ENCODE measurements around the gene PEA15.

PEA15 gene

DNA sequence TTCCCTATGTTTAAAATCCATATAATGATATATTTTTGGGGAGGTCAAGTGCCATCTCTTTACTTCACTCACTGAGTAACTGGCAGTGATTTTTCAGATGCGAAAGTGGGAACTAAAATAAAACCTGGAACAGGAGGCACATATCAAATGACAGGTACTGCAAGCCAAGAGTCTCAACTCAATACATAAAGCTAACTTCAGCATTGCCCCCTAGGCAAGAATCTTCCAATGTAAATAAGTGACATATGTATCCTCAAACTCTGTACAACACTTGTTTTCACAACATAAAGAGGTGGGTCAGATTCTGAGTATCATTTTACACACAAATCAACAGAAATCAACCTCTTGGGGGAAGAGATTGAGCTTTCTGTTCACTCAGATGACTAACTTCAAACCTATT is 39.0 kb downstream of the PEA15 start:
- no peak for DNase-seq

DNA sequence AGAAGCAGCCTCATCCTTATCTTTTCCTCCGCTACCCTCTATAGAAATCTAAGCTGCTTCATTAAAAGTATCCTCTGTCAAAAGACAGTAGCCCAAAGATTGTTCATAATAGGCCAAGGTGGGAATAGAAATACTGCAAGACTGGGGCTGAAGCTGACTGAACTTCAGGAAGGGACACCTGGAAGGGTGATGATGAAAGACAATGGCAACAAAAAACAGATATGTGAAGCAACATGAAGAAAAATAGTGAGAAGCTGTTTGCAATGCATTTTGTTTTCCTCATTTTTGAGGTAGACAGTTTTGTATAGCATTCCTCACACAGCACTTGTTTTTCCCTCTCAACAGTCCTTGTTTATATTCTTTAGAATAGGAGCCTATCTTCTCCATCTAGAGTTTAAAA is 40.2 kb downstream of the PEA15 start:
- DNase-seq = no peak

DNA sequence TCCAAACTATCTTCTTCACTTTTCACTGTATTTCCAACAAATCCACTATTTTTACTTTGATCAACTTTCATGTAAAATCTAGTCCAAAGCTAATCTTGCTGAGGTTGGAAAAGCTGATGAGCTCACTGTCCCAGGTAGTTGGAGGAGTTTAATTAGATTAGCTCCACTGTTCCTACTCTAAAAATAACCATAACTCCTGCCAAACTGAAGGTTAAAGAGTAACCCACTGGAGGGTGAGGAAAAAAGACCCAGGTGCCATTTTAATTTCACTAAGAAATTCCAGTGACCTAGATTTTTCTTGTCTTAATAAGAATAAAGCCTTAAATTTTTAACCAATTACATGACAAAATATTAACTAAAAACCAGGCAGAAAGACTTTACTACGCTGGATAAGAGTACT is 41.9 kb downstream of the PEA15 start:
- DNase-seq = no peak

DNA sequence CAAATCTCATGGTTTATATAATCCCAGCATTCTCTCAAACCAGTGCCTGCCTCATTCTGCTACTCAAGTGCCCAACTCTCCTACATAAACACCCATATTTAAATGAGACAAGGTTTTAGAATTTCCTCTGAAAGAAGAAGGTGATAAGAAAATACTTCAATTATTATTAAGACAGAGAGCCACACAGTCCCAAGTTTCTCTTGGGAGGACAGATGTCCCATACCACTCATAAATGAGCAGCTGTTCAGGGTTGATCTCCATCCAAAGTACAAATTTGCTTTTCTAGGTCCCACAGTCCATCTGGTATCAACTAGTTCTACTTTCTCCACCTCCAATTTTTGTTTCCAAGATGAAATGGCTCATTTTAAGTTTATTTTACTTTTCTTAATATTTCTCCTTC is 45.8 kb downstream of the PEA15 start:
- DNase-seq = no peak

DNA sequence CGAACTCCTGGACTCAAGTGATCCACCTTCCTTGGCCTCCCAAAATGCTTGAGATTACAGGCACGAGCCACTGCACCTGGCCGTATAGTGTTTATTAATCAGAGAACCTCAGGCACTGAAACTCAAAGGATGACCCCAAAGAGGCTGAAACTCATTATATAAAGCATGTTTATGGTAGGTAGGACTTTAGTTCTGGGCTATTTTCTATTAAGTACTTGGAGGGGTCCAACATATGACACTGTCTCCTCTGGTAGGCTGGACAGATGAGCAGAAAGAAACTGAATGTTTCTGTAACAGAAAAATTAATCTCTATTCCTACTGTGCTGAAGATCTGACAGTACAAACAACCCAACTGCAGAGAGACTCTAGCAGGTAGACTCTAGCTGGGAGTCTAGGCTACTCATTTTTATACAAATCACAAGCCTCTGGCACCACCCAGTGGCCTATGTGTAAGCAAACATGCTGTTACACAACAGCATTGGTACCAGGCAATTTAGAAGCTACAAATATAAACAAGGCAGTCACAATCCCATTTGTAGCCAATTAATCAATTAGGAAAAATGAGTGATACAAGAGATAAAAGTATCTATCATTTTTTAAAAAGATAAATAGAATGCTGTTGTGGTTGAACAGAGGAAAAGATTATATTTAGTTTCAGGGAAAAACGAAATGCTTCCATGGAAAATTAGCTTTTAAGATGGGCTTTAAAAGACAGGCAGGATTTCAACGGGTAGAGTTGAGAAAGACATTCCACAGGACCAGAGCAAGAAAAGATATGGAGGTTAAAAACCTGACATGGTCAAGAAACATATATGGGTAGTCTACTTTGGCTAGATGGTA is 46.7 kb downstream of the PEA15 start:
- peak; percentile 49 for DNase-seq

DNA sequence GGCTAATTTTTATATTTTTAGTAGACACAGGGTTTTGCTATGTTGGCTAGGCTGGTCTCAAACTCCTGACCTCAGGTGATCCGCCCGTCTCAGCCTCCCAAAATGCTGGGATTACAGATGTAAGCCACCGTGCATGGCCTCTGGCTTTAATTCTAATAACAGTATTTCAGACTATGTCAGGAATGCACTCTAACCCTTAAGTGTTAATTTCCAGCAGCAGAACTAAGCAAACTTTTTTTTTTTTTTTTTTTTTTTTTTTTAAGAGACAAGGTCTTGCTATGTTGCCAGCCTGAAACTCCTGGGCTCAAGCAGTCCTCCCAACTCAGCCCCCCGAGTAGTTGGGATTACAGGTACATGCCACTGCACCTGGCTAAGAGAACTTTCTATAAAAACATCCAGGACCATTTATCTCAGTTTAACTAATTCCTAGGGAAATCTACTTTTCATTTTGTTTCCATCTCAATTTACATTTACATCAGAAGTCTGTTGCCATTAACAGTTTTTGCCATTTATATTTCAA is 50.7 kb downstream of the PEA15 start:
- no peak for DNase-seq

DNA sequence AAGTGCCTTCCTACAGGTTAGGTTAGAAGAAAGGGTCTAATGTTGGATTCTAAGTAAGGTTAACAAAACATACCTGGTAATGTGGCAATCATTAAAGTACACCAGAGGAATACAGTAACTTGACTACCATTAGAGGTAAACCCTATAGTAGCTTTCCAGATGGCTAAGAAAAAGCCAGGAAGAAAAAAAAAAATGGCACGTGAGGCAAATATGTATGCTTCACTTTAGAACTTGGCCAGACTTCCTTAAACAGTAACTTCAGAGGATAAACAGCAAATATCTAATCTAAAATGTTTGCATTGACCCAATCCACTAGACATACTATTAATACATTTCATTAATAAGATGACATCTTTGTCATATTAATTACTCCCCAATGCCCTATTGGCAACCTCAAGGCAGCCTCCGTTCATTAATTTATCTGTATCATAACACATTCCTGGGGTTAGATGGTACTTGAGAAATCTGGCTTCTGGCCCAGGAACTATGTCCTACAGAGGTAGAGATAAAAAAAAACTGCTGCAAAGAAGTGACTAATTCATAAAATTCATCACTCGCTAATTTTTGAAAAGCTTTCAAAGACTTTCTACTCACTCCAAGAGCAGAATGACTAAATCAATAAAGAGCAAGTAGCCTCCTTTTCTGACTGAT is 51.3 kb downstream of the PEA15 start:
- DNase-seq = peak; percentile 86

DNA sequence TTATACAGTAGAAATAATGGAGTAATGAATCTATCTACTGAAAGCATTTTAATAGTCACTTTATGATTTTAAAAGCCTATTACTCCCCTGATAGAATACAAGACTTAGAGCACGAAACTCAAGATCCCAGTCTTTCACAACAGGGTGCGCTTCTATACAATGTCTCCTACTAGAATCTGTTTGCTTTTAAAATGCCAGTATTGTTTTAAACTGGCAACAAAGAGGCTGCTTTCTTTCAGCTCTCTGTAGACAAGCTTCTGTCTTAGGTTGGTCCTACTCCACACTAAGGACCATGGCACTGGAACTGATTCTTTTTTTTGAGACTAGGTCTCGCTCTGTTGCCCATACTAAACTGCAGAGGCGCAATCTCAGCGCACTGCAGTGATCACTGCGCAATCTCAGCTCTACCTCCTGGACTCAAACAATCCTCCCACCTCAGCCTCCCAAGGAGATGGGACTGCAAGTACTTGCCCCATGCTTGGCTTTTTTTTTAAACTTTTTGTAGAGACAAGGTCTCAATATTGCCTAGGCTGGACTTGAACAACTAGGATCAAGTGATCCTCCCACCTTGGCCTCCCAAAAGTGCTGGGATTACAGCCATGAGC is 52.3 kb downstream of the PEA15 start:
- DNase-seq = no peak

DNA sequence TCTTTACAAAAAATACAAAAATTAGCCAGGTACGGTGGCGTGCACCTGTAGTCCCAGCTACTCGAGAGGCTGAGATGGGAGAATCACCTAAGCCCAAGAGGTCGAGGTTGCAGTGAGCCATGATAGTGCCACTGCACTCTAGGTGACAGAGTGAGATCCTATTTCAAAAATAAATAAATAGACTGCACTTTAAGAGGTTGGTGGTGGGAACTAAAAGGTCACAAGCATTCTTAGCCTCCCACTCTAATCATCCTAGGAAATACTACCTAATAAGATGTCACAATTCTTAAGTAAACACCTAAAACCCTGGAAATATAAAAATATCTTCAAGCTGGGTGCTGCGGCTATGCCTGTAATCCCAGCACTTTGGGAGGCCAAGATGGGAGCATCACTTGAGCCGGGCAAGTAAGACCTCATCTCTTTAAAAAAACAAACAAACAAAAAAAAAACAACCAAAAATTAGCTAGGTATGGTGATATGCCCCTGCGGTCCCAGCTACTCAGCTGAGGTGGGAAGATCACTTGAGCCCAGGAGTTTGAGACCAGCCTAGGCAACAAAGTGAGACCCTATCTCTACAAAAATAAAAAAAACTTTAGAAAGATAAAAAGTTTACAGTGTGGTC is 53.1 kb downstream of the PEA15 start:
- no peak for DNase-seq

DNA sequence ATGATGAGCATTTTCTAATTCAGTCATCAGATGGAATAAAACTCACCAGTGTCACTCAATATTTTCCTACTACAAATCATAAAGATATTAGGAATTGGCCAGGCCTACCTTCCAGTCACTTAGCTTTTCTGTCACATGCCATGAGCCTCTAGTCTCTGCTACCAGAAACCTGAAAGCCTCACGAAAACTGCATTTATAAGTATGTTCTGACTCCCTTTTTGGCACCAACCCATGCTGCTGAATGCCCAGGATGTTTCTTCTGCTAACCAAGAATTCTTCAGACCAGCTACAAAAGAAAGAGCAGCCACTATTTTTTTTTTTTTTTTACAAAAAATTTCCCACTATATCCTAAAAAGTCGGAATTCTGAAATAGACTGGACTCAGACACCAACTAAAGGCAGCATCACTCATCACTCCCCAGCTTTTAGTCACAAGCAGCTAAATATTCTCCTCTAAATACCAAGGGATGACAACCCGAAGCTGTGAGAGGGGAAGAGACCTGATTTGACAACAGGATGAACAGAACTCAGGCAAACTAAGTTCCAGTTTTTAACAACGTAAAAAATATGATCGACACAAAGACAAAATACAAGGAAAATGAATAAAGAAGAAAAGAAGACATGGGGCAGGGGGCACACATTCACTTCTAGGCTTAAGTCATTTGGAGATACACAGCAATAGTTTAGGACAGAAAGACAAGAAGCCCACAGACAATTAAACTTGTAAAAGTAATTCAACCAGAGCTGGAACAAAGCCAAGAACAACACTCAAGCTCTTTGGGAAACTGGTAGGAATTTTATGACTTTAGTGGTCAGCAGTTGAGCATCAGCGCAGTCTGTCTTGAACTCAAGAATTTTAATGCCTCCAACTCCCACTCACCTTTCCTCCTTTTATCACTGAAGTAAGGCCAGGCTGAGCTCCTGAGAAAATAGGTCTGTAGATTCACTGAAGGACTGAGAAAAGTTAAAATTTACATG is 55.5 kb downstream of the PEA15 start:
- peak; percentile 82 for DNase-seq

DNA sequence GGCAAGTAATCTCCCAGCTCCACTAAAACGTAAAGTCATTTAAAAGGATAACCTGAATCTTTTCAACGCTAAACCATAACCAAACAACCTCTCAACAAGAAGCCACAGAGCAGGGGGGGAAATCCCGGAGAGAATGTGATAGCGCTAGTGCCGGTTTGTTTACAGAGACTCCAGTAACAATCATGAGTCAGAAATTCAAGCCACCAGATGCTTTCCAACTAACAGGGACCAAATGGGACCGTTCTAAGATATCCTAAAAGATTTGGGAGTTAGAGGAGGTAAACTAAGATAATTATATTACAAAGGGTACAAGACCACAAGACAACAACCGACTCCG is 56.3 kb downstream of the PEA15 start:
- DNase-seq = peak; percentile 67

DNA sequence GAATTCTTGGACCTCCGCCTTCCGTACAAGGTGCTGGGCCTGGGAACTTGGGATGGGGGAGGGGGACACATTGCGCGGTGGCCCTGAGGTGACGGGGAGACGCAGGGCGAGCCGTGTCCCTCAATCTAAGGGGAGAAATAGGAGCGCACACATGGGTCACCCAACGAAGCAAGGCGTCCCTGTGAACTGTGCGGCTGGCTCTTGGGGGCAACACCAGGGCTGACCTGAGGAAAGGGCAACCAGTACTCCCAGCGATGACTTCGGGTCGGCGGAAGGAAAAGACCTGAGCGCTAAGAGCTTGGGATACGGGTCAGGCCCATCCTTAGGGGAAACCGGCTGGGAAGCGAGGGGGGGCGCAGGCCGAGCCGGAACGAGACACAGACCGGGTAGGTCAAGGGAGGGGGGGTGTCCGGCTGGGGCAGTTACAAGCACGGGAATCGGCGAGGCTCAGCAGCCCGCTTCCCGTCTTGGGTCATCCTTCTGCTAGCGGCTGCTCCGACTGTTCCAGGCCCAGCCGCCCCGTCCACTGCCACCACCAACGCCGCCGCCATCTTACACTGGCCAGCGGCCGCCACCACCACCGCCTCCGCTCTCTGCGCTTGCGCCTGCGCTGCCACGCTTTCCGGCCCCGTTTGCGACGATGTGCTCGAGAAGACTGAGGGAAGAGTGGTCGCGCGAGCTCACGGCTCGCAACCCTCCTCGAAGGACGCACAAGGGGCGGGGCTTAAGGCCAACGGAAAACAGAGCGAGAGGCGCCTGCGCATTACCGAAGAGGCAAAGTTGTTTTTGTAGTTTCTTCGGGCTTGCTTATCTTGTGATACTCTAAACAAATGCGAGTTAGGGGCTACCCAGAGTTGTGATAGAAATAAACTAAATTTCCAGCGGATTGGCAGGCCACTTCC is 57.0 kb downstream of the PEA15 start, which contains the start of gene DCAF8:
Gene DCAF8 (minus strand): TSS at position 657 of the 902 bp plus-strand sequence. CDS start 18,541 bp downstream, outside the sequence.
- peak; percentile 98 for DNase-seq

DNA sequence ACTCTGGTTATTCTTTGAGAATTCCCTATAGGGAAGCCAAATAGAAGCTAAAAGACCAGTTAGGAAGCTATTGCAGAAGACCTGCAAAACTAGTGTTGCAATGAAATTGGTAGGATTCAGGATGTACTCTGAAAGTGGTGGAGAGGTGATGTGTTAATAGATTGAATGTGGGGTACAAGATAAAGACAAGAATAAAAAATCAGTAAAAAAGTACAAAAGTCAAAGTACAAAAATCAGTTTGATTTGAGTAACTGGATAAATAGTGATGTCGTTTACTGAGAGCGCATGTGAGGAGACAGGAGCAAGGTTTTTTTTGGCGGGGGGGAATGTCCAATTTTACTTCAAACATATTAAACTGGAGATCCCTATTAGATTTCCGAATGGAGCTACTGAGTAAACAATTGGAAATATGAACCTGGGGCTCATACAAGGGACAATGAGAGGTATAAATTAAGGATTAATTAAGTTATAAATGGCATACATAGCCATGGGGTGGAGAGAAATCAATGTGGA is 59.7 kb downstream of the PEA15 start:
- DNase-seq = no peak
